HG02642 (cell line): ENCODE measurements around the gene TLNRD1.

ENCODE experiments used
- ATAC-seq: cut with Tn5 transposase; IDR thresholded peaks from one replicate; pipeline ENCODE4 v1.9.1; 2021; ENCODE audit warnings: mild to moderate bottlenecking; ENCODE audit not compliant: unreplicated experiment, poor library complexity

TLNRD1 gene

DNA sequence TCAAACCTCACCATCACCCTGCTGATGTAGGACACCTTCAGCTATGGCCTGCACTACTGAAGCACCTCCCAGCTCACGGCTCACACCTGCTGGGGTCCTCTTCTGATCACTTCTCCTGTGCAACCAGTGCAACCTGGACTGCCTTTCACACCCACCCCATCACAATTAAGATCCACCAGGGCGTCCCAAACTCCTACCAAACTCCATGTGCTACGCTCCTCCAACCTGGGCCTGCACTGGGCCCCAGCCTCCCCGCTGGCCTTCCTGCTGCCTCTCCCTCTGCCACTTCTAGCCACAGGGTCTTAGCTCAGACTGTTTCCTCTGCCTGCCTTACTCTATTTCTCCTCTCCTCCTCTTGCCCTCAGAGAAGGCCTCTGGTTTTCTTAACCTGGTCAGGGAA lies 23.9 kb upstream of the TLNRD1 start:
- ATAC-seq, result no peak

DNA sequence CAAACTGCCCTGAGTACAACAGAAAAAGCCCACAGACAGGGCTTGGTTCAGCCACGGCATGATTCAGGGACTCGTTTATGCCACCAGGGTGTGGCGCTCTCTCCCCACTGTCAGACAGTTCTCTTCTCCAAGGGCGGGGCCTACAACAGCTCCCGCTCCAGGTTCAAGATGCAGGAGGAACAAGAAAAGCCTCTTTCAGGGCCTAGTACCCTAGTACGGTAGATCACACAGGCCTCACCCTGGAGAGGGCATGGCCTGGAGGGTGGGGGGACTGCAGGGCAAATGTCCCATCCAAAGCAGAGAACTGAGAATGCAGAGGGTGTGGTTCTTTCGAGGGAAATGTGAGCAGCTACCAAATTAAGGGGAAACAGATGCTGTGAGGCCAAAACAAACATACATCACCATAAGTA lies 23.1 kb upstream of the TLNRD1 start:
- ATAC-seq, result no peak

DNA sequence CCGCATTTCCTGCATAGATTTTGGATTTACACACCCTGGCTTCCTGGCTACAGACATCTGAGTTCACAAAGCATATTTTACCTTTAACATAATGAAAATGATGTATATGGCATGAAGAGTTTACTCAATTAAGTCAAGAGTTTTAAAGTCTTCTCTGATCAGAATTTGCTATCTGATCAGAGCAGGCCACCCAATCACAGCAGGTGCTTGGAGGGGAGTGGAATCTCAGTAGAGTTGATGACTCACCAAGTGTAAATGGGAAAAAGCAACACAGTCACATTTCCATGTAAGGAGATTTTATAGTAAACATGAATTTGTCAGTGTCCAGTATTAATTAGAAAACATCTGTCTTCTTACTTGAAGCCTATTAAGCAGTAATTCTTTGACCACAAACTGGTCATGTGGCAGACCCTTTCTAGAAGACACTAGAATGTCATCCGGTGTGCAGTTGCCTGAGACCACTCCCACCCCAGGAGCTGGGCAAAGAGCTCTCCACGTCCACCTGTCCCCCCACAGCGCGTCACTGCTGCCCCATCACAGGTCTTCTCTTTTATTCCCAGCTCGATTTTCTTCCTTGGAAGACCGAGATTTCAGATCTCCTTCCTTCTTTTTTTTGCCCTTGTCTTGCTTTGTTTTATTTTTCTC lies 21.9 kb upstream of the TLNRD1 start:
- ATAC-seq, result no peak

DNA sequence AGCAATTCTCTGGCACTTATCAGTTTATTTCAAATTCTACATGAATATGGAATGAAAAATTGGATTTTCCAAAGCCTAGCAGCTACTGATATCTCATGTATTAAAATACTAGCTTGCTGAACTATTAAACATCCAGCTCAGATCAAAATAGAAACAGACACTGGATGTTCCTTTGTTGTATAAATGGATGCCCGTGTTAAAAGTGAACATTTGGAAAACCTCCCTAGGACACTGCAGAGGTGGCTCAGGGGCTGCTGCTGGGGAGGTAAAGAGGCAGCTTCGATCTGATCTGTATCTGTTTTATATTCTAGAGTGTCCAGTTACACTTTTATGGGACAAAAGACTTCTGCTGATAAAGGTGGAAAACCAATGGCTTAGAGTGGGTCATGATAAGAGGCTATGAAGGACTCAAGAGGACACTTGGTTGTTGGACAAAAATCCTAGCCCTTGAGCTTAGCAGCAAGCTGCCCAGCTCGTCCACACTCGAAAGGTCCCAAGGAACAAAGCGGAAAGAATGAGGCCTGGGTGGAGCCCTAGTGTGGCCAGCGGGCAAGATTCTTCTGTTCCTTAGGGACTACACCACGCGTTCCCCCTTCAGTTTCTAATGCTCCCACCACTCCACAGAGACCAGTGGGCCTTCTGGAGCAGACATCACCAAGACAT lies 21.1 kb upstream of the TLNRD1 start:
- no peak for ATAC-seq

DNA sequence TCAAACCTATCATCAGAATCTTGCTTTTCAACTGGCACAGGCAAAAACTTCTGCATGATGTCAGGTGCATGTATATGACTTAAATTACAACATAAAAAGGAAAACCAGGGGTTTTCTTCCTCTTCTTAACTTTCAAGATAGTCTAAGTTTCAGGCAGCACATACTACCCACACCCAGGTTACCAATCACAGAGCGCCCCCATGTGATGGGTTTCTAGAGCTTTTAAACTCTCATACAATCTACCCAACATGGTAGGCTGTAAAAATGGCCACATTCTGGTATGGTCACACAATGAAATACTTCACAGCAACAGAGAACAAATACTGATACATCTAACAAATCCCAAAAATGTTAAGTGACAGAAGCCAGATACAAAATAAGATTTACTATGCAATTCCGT lies 18.5 kb upstream of the TLNRD1 start:
- no peak for ATAC-seq

DNA sequence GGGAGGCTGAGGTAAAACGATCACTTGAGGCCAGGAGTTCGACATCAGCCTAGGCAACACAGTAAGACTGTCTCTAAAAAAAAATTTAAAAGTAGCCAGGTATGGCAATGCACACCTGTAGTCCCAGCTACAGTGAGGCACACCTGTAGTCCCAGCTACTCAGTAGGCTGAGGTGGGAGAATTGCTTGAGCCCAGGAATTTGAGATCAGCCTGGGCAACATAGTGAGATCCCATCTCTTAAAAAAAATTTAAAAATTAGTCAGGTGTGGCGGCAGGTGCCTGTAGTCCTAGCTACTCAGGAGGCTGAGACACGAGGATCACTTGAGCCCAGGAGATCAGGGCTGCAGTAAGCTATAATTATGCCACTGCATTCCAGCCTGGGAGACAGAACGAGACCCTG lies 17.9 kb upstream of the TLNRD1 start:
- ATAC-seq, result no peak

DNA sequence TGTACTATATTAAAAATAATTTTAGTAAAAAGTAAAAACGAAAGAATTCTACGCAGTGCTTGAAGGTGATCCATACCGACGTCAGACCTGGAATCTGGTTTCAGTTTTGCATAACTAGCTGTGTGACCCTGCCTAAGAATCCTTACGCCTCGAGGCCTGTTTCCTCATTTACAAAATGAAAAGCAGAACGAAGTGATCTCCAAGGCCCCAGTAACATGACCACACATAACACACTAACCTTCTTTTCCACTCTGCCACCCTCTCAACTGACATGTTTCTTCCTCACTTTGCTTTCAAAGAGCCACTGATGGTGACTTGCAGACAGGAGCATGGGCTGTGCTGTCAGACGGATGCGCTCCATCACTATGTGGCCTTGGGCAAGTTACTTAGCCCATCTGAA lies 15.9 kb upstream of the TLNRD1 start:
- no peak for ATAC-seq

DNA sequence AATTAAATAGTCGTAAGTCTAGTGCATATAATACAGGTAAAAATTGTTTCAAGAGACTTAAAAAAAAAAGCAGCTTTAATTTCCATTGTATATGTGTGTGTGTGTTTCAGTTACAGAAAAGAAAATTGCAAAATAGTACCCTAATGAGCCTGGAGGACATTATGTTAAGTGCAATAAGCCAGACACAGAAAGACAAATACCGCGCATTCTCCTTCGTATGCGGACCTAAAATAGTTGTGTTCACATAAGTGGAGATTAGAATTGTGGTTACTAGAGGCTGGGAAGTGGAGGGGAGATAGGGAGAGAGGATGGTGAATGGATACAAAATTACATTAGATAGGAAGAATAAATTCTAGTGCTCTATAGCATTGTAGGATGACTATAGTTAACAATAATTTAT lies 14.7 kb upstream of the TLNRD1 start:
- ATAC-seq, result no peak

DNA sequence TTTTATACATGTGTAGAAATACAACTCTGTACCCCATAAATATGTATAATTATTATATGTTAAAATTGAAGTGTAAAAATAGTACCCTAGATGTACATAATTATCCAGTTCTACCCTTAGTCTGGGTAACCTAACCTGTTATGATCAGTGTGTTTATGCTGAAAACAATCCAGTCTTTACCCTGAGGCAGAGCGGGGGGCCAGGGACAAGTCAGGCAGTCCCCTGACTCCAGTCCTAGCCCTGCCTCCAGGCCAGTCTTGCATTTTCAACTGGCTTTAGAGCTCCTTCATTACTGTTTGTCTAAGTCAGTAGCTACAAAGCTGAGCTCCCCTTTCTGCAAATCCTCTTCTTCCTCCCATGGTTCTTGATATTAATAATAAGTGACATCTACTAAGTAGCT lies 14.2 kb upstream of the TLNRD1 start:
- no peak for ATAC-seq

DNA sequence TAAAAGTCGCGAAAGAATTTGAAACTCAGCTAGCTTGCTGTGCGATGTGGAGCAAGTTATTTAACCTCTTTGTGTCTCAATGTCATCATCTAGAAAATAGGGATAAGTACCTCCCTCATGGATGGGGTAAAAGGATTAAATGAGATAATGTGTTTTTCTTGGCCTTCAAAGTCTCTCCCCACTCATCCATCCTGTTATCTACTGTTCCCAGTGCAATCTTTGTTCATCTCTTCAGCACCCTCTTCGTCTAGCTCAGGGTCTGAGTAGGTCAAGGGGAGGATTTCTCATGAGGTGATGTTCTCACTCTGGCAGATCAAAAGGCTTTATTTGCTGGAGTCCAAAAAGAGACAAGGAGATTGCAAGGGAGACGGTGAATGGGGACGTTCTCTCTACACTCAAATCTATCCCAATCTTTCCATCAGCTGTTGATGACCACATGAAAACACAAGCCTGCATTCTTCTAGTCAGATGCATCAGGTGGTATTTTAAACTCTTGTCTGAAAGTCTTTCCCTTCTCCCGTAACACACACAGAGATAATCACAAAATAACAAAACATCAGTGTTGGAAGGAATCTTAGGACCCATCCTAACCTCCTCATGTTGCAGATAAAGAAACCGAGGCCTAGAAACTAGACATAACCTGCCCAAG lies 12.5 kb upstream of the TLNRD1 start:
- no peak for ATAC-seq

DNA sequence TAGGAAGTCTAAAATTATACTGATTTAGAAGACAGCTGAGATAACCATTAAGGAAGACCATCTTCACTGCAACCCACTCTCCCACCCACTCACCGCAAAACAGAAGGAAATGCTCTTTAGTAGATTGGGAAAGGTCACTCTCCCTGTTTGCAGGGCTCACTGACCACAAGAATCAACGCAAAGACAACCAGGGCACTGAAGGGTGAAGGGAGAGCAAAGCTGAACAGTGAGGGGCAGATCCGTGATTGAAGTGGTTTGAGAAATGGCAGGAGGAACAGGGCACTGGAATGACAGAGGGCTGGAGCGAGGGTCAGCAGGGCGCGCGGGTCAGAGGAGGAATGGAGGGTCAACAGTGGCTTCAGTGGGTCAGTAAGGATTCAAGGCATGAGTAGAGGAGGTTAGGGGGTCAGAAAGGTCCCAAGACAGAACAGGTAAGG lies 11.6 kb upstream of the TLNRD1 start:
- ATAC-seq, result peak; percentile 5

DNA sequence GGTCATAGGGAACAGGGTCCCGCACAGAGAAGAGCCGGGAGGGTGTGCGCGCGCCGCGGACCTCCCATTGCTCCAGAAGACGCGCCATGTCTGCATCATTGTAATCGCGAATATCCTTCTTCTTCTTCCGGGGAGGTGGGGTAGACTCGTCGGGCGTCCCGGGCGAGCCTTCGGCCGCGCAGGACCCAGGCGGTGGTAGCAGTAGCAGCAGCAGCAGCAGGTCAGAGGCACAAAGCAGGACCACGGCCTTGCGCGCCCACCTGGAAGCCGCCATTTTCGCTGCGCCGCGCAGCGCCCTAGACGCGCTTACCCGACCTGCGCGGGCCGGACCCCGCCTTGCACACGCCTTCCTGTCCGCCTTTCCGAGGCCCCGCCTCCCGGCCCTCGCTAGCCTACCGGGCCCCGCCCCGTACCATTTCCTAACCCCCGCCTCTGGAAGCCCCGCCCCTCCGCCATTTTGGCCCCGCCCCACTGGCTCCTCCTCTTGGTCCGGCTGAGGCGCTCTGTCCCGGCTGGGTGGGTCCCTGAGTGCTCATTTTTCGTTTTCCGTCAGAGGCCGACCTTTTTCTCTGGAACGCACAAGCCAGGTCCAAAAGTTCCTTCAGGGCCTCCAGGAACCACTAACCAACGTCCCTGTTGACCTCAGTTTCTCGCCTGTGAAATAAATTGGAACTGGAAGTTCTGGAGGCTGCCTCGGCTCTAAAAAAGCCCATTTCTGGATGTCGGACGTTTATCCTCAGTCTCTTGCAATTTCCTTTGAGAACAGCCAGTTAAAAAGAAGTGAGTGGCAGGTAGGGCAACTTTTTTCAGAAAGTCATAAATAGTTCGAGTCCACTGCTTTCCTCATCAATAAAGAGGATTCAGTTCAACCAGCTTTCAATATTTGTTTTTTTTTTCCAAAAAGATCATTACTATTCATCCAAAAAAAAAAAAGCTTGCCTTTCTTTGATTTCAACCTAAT lies 10.9 kb upstream of the TLNRD1 start, which contains the start of gene MESD:
MESD (minus strand) TSS at position 302 of the 961 bp plus-strand sequence; CDS start at position 274, 28 bp downstream.
- ATAC-seq, result peak; percentile 99

DNA sequence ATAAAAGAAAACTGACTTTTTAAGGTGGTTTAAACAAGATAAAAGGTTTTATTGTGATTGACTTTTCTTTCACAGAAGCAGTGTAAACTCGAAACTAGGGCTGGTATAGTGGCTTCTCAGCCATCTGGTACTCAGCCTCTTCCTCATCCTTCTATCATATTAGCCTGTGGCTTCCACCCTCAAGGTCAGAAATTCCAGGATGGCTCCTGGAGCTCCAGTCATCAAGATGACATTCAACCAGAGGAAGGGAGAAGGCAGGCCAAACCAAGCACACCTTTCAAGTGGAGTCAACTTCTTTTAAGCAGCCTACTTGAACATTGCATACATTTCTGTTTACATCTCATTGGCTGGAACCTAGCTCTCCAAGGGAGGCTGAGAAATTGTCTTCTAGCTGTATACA lies 9.8 kb upstream of the TLNRD1 start:
- ATAC-seq, result no peak

DNA sequence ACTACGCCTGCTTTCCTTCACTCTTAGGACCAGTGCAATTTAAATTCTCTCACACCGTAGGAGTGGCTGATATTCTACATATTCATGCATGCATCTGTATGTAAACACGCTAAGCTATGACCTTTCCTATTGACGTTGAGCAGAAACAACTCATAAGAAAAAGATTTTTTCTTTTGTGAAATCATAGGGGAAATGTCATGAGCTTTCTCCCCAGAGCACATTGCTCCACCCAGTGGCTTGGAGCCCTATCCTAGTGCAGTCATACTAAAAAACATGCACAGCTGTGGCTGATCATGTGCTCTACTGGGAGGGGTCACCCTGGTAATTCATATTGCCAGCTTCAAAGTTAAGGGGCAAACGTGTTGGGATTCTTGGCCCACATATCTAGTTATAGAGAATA lies 9.3 kb upstream of the TLNRD1 start:
- no peak for ATAC-seq

DNA sequence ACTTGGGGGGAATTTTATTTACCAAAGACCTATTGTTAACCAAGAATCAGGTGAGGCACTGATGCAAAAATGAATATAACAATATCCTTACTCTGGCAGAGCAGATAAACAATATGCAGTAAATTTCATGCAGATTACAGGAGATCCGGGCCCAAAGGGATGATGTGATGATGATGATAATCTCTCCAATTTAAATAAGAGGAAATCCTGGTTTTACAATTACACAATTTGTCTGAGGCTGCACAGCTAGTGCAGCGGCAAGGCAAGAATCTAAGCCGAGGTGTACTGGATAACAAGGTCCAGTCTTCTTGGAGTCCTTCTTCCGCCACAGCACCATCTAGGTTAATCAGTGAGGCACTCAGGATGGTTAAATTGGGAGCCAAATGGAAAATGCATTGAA lies 8.7 kb upstream of the TLNRD1 start:
- ATAC-seq, result no peak

DNA sequence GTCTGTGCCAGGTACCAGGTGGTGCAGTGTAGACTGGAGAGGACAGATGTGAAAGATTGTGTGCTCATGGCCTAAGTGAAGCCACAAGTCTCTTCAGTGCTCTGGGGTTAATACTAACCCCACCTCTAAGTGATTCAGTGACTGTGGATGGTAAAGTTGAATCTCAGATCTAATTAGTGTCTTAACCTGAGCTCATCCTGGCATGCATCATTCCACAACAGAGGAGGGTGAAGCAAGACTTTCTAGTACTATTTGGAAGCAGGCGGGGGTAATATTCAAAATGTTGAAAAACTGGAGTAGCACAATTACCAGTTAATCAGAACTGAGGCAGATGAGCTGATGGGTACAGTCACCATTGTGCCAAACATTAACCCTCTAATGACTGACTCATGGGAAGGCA lies 8.3 kb upstream of the TLNRD1 start:
- ATAC-seq, result no peak

DNA sequence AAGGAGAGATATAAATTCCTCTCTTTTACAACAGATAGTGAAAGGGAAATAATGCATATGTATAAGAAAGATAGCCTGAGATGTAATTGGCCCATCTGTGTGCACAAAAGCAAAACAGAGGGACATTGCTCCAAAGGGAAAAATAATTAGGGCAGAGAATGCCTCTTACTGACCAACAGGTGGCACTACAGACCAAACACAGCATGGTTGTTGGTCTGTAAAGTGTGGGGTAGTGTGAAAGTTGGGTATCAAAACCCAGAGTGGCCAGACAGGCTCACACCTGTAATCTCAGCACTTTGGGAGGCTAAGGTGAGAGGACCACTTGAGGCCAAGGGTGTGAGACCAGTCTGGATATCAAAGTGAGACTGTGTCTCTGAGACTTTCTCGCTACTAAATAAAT lies 4.5 kb upstream of the TLNRD1 start:
- ATAC-seq, result no peak

DNA sequence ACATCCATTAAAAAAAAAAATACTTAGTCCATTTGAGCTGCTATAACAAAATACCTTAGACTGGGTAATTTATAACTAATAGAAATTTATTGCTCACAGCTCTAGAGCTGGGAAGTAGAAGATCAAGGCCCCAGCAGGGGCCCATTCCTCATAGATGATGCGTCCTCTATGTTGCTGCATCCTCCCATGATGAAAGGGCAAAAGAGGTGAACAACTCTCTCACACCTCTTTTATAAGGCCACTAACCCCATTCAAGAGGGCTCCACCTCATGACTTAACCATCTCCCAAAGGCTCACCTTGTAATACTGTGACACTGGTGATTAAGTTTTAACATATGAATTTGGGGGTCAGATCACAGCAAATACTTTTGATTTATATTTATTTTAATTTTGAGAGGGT lies 3.0 kb upstream of the TLNRD1 start:
- ATAC-seq, result no peak

DNA sequence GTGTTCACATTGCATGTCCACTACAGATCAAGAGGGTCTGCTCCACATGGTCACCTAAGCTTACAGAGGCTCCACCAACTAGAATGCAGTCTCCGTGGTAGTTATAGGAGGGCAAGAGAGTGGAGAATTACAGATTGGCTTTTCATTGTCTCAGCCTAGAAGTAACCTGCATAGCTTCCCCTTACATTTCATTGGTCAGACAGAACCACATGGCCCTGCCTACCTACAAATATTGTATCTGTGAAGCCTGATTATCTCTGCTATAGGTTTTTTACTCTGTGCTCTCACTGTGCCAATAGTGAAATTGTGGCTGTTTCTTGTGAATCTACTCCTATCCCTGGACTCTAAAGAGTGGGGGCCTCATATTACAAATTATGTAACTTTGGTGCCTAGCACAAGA lies 2.5 kb upstream of the TLNRD1 start:
- ATAC-seq, result no peak

DNA sequence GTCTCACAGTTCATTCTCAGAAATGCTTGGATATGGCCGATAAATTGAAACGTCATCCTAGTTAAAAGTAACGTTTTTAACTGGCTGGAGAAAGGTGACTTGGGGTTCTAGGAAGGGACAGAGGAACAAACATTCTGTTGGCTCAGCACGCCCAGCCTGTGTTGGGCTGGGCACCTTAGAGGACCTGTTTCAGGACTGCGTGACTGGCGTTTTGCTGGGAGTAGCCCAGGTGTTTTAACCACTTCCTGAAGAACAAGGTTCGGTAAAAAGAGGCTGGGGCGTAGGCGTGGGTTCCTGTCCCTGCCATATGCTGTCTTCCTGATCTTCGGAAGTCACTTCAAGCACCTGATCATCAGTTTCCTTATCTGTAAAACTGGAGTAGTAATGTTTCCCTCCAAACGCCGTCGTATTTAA lies 1.1 kb upstream of the TLNRD1 start:
- ATAC-seq, result no peak
